Measurements from ENCODE around the gene ERC1.

- TF ChIP-seq POLR2A (IDR thresholded peaks at IDR 0.05; ENCODE audit: low read length) (no peak), GATA1 (IDR thresholded peaks at IDR 0.05; ENCODE audit: low read depth, low read length) (no peak)
Observed at GRCh38 chr12:1204581-1205121, 213.6 kb downstream of the ERC1 start.
